HG03469 (cell line): ENCODE measurements around the gene MITF.

Experiments used
- ATAC-seq: cut with Tn5 transposase; IDR thresholded peaks from one replicate; pipeline ENCODE4 v1.9.1; 2021; ENCODE audit warnings: mild to moderate bottlenecking, moderate library complexity, moderate number of reproducible peaks; ENCODE audit not compliant: unreplicated experiment

The MITF gene

DNA sequence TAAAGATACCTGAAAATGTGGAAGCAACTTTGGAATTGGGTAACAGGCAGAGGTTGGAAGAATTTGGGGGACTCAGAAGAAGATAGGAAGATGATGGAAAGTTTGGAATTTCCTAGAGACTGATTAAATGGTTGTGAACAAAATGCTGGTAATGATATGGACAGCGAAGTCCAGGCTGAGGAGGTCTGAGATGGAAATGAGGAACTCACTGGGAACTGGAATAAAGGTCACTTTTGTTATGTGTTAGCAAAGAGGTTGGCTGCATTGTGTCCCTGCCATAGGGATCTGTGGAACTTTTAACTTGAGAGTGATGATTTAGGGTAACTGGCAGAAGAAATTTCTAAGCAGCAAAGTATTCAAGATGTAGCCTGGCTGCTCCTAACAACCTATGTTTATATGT is 13.0 kb downstream of the MITF start:
- ATAC-seq = no peak

DNA sequence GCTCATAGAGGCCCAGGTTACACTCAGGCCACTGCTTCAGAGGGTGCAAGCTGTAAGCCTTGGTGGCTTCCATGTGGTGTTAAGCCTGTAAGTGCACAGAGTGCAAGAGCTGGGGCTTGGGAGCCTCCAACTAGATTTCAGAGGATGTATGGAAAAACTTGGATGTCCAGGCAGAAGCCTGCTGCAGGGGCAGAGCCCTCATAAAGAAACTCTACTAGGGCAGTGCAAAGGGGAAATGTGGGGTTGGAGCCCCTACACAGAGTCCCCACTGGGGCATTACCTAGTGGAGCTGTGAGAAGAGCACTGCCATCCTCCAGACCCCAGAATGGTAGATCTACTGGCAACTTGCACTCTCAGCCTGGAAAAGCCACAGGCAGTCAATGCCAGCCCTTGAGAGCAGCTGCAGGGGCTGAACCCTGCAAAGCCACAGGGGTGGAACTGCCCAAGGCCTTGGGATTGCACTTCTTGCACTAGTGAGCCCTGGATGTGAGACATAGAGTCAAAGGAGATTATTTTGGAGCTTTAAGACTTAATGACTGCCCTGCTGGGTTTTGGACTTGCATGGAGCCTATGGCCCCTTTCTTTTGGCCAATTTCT is 14.0 kb downstream of the MITF start:
- no peak for ATAC-seq

DNA sequence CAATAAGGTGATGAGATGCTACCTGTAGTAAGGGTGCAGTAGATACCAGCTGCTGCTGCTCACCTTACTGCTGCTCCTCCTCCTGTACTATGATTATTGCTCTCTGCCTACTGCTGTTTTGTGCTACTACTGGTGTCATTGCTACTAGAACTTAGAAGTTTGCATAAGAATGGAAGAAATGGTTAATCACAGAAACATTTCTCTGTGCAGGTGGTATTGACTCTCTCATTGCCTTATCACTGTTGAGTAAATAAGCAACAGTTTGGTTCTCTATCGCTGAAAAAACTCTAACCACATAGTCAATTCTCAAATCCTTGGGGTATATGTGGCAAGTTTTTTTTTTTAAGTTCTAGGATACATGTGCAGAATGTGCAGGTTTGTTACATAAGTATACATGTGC is 16.5 kb downstream of the MITF start:
- no peak for ATAC-seq

DNA sequence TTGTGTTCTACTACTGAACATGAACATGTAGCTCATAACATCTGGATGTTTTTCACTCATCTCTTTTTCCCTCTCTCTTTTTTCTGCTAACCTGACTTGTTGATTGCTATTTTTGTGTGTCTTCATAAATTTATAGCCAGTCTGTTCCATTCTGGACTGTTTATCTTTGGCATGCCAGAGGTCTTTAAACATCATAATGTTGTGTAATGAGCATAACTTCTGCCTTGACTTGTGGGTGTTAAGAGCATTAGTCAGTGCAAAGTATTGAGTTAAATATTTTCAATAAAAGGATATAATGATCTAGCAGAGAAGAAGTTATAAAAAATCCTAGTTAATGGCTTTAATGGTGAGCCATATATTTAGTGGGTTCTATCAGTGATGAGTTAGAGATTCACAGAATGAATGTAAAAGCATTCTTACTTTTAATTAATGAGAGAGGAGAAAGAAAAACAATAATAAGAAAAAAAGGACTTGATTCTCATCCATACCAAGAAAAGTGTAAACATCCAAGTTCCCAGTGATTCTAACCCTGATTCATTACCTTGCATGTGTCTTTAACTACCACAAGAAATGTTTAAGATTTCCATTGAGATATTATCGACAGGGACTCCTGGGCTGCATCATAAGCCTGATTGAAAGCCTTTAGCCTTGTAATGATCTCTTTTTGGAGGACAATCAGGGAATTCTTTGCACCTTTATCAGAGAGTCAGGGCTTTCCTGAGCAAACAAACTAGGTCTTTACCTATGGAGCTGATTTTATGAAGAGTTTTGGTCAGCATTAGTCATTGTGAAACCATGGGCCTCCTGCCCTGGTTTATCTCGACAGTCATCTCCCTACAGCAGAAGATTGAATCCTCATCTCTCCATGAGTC is 22.9 kb downstream of the MITF start:
- ATAC-seq = no peak

DNA sequence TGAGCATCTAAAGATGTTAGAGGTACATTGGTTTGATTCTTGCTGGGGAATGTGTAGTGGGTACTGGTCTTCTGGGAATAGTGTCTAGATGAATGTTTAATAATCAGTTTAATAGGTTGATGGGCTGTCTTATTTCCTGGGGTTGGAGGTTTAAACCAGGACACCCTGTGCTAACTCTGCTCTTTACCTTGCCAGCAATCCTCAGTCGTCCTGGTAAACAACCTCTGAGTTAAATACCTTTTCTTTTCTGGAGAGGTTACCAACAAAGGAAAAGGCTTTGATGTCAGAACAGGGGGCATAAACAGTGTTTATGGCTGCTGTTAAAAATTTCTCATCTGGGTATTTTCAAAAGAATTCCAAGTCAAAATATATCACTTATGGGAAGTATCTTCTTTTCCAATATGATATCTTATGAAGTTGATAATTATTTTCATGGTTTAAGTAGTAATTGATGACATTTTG is 23.5 kb downstream of the MITF start:
- no peak for ATAC-seq

DNA sequence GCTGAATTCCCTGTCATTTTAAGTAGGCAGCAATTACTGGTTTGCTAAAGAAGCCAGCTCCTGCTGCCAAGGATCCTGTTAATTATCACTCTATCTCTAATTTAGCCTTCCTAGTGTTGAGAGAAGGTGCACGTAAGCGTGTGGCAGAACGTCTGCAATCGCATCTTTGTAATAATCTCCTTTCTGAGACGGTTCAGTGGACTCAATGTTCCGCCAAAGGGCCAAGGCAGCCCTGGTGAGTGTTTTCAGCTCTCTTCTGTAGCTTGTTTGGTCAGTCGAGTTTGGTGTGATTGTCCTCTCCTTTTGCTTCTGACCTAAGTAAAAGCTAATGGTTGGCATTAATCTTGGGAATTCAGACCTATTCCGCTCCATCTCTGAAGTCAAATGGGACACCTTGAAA is 24.2 kb downstream of the MITF start:
- no peak for ATAC-seq

DNA sequence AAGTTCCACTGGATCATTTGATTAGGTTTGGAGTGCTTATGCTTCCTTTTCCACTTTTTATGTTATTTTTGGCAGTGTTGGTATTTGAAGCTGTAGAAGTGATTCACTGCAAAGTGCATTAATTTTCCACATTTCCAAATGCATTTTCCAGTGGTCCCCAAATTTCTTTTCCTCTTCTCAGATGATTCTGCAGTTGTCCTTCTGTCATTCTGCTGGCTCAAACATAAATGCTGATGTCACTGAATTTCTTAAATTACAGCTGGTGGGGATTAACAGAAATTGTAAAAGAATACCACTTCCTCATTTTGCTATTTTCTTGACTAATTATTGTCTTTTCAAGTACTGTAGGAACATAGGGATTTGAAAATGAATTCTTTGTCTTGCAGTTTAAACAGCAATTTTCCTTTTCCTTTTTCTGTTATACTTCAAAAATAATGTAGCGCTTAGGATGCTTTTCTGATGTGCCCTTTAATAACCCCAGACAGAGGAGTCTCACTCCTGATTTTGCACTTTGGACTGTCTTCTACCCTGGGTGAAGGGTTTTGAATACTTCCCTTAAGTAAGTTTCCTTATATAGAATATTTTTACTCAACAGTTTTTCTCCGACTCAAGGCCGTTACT is 25.0 kb downstream of the MITF start:
- ATAC-seq = peak; percentile 44

DNA sequence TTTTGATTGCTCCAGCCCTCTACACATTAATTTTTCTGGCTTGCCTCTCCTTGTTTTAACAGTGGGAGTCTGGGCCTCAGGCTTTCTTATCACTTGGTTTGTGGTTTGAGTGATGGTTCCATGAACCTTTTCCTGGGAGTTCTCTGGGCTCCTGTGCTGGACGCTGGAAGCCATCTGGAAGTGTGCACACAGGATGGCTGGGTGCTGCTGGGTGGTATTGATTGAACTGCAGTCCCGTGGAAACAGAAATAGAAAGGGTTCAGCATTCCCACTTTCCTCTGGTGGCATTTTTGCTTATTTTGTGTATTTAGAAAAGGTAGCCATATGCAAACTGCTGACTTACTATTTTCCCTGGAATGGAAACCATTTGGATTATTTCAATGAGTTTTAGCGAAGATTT is 25.6 kb downstream of the MITF start:
- no peak for ATAC-seq

DNA sequence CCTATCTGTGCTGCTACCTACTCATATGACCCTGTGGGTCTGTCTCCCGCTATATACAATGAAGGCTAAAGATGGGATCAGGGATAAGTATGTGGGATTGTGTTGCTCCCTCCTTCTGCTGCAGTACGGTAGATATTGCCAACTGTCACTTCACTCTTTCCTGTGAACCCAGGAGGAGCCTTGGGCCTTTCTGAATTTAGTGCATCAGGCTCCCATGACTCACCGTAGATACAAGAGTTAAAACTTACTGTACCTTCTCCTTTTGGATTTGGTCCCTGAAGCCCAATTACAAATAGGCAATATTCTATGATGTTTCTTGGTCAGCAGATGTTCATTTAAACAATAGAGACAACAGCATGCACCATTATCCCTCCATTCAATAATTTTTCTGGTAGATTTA is 27.4 kb downstream of the MITF start:
- ATAC-seq = no peak

DNA sequence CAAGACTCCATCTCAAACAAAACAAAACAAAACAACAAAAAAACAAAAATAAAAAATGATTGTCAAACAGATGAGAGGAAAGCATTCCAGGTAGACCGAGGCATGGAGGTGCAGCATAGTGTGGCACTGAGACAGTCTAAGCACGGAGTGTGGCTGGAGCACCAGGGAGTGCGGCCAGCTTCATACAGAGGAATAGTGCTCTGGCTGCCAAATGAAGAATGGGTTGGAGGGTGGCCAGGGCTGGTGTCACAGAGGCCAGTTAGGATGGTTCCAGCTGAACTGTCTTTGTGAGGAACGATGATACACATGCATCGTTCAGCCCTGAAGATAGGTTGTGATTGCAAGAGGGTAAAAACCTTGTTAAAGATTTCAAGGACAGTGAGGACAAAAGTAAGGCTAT is 28.3 kb downstream of the MITF start:
- no peak for ATAC-seq

DNA sequence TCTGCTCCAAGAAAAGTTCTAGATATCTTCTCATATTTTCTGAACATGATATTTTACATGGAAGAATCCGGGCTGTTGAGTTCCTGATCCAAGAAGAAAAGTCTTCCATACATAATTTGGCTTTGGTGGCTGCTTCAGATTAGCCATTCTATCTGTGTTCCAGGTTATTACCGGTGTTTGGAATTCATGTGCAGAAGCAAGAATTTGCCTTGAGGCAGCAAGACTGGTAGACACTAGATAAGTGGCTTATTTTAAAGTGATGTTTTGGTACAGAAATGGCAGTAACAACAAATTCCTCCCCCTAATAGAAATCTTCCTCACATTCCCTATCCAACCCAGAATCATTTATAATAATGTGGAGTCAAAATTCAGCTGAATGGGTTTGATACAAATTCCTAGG is 29.2 kb downstream of the MITF start:
- ATAC-seq = no peak

DNA sequence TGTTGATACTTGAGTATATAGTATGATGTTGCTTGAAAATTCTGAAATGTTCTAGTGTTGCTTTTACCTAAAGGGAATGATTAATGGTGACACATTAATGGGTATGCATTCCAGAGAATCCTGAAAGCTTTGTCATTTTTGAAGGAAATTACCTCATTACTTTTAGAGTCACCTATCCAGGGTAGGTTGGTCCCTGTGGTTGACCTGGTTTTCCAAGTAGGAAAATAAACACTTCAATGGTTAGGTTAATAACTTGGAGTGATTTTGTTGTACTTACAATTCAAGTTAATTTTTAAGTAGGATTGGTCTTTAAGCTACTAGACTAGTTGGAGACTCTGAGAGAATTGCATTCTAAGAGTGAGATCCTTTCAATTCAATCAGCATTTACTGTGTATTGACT is 31.0 kb downstream of the MITF start:
- no peak for ATAC-seq

DNA sequence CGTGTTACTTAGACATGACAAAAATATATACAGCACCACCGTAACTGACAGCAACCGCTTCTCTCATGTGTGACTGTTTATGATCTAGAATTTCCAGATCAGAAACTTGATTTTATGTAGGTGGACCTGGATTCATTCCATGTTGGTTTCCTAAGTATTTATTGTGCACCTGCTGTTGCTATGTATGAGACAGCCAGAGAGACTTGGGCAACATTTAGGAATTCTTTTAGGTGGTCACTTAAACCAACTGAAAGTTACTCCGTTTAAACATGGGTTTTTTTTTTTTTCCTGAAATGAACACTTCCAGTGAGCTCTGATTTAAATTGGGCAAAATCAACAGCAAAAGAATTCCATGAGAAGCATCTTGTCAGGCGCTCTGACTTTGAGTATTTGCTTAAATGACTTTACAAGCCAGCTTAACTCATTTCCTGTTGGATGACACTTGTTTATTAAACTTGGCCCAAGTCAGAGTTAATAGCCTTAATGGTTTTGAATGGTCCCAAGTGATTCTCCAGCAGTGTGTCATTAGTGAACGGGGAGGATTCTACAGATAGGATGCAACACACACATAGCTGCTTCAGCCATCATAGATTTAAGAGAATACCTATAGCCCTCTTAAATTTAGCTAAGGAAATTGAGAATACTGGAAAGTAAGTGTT is 31.8 kb downstream of the MITF start:
- no peak for ATAC-seq

DNA sequence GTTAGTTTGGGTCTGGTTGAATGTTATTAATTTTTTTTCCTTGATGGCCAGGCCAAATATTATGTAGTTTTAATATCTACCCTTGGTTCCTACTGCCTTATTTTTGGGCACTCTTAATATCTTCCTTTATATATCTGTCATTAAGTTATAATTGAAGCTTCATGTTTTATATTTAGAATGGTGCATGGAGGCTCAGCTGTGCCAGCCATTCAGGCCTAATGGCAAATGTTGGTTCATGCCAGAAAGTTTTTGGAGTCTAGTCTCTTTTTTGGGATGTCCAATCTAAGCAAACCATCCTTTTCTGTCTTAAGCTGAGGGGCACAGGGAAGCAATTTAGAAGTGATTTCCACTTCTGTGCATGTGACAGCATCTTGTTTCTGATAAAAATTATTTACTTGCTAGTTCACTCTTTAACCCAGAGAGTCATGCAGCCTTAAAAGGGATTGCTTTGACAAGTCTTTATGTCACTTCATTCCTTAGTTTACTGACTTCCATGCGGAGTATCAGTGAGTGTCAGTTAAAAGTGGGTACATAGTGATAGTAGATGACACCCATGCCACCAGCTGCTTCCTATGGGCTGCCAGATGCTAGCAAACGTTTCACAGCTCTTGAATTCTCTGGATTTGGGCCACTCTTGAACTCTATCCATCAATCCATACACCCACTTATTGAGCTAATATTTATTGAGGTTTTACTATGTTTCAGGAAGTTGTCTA is 33.0 kb downstream of the MITF start:
- no peak for ATAC-seq

DNA sequence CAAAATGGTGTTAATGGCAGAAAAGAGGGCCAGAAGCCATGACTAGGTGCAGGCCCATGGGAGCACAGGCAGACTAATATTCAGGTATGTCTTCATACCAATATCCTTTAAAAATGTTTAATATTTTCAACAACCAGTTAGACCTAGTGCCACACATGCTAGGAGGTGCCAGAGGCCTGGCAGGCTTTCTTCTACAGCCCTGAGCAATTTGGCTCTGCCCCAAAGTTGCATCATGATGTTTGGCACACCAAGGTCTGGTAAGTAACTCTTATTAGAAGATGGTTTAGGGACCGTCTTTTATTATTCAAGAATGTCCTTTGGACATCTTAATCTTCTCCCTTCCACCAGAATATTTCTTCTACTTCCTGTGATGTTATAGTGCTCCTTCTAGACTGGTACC is 34.8 kb downstream of the MITF start:
- no peak for ATAC-seq

DNA sequence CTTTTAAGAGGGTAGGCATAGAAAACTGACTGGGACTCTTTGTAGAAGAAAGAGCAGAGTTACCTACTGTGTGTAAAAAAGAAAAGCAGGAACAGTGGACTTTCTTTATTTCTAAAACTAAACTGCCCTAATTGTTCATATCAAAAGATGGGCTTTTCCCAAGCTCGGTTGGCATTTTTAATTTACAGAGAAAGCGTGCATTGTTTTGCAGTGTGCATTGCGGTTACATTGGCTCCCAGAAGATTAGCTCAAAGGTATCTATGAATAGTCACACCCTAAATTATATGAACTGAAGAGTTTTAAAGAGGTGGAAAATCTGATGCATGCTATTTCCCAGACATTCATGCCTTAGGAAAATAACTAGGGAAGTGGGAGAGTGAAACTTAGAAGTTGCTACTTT is 36.5 kb downstream of the MITF start:
- no peak for ATAC-seq

DNA sequence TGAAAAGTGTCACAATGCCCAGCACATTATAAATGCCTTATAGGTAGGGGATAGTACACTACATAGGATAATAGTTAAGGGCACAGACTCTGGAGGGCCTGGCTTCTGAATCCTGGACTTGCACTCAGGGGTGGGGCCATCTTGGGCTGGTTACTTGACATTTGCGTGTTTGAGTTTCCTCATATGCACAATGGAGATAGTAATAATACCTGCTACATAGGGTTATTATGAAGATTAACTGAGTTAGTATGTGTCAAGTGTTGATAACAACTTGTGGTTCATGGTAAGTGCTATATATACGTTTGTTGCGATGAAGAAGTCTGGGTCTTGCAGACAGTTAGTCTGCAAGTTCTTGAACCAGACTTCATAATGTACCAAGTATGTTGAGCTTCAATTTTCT is 37.0 kb downstream of the MITF start:
- no peak for ATAC-seq

DNA sequence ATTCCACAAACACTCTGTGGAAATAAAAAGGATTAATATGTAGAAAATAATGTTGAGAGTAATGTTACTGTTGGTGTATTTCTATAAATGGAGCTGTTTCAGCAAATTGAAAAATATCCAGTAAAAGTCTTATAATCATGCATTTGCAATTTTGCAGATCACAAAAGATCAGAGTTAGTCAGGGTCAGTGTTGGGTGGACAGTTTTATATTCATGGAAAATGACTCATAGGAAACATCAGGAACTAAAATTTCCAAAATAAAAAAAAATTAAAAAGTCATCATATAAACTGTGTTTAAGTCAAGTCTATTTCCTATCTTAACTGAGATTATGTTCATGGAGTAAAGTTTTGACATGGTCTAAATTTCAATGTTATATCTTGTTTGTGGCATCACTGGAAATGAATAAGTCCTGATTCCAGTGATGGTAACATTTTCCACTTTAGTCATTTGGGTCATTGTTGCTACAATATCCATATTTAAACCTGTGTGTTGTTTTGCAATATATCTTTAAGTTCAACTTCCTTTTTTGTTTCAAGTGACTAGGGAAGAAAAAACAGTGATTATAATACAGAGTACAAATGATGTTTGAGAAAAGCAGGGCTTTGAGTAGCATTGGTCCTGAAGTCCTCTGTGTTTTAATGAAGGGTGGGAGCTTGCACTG is 37.8 kb downstream of the MITF start:
- no peak for ATAC-seq

DNA sequence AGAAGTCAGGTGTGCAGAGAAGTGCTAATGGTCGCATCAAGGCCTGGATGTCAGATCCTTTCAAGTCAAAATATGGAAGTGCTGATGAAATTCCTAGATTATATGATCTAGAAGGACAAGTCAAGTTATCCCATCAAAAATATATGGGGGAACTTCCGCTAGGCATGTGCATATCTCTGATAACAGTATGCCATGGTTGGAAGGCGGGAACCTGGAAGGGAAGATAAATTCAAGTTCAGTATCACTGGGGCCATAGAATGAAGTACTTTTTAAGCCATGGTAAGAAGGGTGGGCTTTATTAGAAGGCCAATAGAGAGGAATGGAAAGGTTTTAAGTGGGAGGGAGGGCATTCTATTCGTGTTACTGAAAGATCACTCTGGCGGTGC is 38.3 kb downstream of the MITF start:
- ATAC-seq = no peak

DNA sequence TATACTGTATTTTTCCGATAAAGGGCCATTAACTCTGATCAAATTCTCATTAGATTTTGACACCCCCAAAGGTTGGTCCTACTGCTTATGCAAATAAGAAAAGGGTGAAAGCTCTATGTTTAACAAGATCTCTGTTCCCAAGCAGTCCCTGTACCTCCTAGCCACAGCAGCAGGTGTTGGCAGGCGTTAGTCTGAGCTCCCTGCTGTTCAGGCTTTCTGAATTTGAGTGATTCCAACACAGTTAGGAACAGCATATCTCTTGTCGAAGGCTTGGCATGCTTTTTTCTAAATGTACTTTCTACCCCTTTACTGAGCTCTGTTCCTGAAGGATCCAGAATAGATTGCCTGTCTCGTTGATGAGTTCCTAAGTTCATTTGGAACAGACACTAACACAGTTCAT is 42.3 kb downstream of the MITF start:
- ATAC-seq = no peak
